GM19438 (cell line): ENCODE data around the gene RNF207.

Experiments
- ATAC-seq: cut with Tn5 transposase; IDR thresholded peaks from one replicate; pipeline ENCODE4 v1.9.1; 2021; ENCODE audit warnings: low read depth; ENCODE audit not compliant: unreplicated experiment

The RNF207 gene

DNA sequence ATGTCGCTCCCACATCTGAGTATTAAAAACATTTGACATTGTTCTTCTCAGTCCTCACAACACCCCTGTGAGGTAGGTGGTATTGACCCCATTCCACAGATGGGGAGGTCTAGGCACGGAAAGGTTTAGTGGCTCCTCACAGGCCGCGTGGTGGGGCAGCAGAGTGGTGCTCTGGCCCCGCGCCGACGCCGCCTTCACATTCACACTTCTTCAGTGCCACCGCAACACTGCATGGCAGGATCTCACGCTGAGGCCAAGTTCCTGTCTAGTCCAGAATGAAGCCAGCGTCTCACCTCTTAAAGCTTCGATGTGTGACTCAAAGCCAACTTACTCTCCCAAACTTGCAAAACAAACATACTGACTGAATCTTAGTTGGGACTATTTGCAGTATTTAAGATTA, 17.7 kb downstream of the RNF207 start:
- no peak for ATAC-seq

DNA sequence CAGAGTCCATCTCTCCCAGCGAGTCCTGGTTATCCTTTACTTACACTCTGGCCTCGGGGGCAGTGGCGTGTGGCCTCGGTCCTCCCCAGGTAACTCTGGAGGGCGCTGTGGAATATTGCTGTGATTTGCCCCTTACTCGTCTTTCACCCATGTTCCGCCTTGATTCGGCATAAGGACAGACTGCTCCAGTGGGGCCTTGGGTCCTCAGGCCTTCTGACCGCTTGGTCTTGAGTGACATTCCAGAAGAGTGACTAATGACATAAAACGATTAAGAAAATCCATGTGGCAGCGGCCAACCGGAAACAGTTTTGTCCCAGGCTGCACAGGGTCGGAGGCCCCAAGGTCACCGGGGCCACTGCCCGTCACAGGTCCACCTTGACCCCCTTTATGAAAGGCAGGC, 18.8 kb downstream of the RNF207 start:
- no peak for ATAC-seq

DNA sequence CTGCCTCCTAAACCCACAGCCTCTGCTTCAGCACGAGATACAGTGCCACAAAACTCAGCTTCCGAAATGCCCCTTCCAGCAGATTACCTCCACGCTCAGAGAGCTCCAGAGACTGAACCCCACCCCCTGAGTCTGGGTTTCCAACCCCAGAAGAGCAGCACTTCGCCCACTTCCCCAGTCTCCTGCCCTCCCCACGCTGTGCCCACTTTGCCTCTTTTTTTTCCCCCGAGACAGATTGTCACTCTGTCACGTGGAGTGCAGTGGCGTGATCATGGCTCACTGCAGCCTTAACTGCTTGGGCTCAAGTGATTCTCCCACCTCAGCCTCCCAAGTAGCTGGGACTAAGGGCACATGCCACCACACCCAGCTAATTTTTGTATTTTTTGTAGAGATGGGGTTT, 19.7 kb downstream of the RNF207 start:
- no peak for ATAC-seq

DNA sequence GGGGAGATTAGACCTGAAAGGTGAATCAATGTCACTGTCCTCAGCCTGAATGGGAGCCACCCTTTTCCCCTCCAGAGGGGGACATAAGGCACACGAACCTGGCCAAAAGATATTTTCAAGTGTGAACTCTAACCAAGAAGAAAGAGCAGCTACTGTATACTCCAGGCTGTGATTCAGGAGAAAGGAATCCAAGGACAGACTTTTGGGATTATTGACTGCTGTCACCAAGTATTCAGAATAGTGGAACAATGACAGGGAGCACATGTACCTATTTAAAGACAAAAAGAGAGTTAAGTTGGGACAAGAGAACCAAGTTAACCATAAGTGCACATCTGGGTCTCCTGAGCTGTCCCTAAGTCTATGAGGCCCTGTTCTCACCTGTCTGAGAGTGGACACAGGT, 27.5 kb downstream of the RNF207 start:
- no peak for ATAC-seq

DNA sequence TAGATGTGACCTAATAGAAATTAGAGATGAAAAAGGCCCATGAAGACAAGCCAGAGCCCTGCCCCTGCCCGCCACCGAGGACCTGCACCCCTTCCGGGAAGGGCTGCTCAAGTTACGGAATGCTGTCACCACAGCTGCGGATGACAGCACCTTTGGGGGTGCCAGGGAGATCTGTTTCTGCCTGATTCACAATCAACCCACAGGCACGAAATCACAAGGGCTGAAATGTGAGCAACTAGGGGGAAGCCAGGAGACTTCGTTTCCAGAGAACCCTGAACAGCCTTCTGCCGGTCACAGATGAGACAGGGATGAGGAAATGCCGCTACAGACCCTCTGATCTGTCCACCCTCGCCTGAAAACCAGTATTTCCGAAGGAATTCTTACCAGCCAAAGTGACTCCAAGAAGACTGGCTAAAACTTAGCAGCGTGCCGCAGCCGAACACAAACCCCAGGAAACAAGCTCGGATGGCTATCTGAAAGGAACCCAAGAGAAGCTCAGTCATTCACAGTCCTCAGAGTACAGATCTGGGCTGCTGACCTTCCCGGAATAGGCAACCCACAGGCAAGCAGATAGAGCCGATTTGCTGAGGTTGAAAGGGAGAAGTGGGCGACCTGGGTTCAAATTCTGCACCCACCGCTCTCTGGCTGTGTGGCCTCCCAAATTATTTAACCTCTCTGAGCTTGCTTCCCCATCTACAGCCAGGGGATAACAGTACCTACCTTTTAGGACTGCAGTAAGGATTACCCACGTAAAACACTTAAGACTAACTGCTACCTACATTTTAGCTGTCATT, 28.8 kb downstream of the RNF207 start:
- no peak for ATAC-seq

DNA sequence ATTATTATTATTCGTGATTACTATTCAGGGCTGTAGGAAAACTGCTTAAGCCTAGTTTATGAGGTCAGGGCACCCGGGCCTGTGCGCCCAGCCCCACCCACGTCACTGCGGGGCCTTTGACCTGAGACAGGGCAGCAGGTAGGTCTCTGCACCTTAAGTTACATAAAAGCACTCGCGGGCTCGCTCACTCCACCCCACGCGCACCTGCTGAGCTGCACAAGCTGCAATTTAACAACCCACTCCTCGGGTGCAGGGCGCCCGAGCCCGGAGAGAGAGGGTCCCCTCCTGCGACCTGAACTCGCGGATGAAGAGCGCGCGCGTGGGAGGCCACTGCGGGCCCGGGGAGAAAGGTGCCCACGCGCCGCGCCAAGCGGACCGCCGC, 29.4 kb downstream of the RNF207 start:
- ATAC-seq = peak; percentile 21

DNA sequence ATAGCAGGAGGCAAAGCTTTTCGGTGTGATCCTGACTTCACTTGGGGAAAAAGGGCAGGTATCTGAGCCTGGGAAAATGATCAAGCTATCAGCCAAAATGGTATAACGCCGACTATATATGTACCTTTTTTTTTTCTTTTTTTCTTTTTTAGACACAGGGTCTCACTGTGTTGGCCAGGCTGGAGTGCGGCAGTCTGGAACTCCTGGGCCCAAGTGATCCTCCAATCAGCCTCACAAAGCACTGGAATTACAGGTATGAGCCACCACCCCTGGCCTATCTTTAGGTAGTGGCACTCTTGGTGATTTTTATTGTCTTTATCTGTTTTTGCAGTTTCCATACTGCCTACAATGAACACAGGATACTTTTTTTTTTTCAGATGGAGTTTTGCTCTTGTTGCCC, 31.2 kb downstream of the RNF207 start:
- ATAC-seq = no peak

DNA sequence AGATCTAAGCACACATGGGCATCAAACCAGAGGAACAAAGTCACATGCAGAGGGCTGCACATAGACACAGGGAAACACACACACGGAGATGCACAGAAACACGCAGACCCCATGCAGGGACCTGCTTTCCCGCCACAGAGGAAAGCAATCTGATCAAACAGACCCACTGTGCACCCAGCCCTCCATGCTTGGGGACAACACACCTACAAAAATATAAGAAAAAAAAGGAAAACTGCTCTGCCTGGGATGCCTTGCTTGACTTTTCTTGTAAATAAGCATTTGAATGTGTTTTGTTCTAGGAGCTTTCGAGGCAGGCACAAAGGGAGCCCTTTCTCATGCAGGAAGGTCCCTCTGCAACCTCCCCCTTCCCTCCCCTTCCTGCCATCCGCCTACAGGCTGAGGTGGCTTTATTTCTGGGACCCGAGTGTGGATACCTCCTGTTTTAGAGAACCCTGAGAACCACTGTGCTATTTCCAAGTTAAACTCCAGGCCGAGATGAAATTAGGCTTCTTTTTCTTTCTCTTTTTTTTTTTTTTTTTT, 33.4 kb downstream of the RNF207 start:
- ATAC-seq = no peak

DNA sequence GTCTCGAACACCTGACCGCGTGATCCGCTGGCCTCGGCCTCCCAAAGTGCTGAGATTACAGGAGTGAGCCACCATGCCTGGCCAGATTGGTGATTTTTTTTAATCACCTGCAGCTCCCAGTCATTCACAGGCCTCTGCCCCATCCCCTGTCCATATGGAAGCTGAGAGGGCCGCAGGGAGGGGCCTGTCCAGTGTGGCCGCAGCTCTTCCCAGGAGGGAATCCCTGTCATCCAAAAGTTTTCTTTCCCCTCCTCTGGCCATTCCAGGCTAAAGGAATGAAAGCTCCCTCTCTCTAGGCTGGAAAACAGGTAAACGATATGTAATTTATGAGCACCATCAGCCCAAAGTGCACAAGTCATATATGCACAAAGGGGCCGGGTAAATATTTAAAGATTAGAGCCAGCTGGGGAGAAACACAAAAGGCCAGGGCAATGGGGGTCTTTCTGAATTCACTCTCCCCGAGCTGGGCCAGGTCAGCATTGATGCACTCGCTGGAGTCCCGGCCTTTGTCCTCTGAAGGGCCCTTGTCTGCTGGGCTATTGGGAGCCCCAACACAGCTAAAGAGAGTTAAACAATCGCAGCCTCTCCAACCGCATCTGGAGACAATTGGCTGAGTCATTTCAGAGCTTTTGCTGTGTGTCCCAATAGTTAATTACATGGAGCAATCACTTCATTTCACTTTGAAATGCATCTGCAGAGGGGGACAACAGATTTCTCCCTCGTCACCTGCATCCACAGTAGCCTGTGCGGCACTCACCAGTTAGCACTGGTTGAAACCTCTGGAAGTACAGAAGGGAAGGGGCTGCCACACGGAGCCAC, 34.2 kb downstream of the RNF207 start:
- no peak for ATAC-seq

DNA sequence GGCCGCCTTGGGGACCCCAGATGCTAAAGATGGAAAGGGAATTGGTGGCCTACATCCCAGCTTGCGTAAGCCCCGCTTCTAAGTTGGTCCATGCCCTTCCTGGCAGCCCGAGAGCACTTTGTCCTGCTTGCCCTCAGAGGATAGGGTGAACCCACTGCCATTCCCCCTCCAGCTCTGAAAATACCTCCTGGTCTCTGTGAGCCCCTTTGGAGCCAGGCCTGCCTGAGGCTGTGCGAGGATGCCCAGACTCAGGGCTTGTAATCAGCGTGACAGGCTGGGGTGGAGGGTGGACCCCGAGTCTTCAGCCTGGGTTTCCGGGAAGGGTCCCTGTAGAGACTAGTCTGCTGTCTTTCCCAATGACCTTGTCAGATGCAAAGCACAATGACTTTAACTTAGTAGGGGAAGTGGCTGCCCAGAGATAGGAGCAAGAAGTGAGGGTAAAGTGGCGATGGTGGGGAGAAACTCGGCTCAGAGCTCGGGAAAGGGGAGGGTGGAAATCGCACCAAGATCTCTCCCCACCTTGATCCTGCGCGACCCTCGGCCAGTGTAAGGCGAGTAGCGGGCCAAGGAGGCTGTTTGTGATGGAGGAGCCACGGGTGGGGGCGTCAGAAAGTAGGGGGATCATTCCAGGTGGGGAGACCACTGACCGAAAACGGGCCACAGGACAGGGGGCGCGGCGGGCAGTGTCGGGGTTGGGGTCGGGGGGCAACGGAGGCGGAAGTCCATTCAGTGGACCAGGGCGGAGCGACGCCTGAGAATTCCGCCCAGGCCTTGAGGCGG, 35.4 kb downstream of the RNF207 start:
- ATAC-seq = no peak

DNA sequence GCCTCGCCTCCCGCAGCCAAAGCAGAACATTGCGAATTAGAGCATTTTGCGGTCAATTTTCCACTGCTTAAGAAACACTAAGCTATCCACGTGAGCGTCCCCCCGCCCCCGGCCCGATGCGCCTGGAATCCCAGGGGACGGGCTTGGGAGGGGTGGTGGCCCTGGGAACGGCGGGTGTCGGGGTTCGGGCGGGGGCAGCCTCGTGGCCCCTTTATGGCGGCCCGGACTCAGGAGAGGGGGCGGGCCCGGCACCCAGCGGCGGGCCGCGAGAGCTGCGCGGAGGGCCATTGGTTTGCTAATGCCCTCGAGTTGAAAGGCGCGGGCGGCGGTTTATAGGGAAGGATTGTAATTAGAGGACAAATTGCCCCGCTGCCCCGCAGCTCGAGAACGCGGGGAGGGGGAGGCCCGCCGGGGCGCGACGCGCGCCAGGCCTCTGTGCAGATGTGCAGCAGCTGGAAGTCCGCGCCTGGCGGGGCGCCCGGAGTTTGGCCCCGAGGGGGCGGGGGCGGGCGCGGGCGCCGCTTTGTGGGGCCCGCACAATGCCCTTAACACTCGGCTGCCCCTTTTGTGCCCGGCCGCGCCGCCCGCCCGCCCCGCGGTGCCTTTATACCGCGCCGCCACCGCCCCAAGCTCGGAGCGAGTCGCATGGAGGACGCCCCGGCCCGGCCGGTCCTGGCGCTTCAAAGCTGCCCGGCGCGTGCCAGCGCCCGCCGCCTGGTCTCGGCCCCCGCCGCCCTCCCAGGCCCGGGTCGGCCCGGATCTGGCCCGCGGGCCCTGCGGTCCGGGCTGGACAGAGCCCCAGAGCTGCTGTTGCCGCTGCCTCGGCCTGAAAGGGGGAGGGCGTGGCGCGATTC, 36.2 kb downstream of the RNF207 start:
- ATAC-seq = no peak

DNA sequence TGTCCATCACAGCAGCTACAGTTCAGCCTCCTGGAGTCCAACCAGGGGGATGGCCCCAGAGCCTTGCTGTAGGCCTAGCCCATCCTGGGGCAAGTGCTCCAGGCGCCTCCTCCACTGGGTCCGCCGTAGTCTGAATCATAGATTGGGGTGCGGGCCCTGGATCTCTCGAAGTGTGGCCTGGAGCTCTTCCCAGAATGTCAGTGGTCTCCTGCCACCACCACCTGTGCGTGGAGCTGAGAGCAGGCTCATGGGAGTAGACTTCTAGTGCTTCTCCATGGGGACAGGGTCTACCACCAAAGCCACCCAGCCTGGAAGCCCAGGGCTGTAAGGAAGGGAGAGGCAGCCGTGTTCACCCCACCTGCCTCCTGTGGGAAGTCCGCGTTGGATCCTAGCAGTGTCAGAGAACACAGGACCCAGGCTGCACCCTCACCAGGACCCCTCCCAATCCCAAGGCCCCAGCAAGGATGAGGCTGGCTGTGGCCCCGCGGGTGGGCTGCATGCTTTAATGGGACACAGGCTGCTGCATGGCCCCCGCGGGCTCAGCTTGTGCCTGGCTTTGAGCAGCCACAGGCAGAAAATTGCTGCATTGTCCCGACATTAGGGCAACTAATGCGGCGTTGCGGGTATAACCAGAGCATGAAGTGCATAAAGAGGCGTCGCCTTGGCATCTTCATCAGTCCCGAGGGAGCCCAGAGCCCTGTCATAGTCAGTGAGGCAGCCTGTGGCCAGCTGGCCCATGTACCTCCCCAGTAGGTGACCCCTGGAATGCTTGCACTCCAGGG, 37.3 kb downstream of the RNF207 start:
- ATAC-seq = no peak

DNA sequence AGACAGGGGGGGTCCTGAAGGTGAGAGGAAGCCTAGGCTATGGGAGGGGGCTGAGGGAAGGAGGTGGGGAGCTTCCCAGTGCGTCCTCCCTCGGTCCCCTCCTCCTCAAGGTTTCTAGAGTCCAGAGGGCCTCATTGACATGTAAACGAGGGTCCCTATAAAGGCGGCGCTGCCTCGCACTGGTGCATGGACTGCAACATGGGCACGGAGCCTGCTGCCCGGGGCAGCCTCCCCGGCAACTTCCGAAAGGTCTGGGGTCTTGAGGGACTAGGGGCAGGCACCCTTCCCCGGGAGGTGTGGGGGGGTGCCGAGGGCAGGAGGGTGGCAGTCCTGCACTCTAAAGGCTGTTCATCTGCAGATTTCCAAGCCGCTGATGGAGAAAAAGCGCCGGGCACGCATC, 38.1 kb downstream of the RNF207 start, which contains the start of gene HES3:
Gene HES3 (plus strand): TSS at position 187 of the 400 bp plus-strand sequence. CDS start 187 bp downstream, at position 374.
- ATAC-seq = no peak

DNA sequence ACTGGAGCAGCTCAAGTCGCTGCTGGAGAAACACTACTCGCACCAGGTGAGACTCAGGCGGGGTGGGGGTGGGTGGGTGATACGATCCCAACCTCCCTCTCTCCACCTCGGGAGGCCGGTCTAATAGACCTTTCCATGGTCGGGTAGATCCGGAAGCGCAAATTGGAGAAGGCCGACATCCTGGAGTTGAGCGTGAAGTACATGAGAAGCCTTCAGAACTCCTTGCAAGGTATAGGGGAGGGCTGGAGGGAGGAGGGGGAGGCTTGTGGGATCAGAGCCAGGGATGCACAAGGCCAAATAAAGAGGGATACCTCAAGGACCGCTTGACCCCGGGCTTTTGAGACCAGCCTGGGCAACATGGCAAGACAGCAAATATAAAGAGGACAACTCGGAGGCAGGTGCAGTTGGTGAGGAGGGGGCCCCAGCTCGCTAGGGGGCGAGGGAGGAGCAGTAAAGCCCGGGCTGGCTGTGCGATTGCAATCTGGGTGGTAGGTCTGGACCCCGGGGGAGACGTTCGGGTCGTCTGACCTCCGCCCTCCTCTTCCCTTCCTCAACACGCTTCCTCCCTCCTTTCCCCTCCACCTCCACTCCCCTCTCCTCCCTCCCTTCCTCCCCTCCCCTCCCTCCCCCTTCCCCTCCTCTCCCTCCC, 38.6 kb downstream of the RNF207 start:
- ATAC-seq = no peak

DNA sequence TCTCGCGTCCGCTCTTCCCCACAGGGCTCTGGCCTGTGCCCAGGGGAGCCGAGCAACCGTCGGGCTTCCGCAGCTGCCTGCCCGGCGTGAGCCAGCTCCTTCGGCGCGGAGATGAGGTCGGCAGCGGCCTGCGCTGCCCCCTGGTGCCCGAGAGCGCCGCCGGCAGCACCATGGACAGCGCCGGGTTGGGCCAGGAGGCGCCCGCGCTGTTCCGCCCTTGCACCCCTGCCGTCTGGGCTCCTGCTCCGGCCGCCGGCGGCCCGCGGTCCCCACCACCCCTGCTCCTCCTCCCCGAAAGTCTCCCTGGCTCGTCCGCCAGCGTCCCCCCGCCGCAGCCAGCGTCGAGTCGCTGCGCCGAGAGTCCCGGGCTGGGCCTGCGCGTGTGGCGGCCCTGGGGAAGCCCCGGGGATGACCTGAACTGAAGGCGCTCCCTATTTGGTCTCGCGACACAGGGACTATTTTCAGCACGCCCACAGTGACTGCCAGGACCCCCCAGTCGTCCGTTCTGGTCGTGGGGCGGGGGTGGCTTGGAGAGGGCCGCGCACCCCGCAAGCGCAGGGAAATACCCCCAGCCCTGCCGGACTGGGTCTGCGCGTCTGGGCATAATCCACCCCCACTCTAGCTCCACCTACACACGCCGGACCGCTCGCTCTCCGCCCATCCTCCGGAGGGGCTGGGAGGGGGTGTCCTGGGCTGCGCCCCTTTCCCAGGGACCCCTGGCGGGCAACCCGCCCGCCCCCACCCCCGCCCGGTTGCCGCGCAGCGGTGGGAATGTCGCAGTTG, 39.4 kb downstream of the RNF207 start:
- ATAC-seq = no peak

DNA sequence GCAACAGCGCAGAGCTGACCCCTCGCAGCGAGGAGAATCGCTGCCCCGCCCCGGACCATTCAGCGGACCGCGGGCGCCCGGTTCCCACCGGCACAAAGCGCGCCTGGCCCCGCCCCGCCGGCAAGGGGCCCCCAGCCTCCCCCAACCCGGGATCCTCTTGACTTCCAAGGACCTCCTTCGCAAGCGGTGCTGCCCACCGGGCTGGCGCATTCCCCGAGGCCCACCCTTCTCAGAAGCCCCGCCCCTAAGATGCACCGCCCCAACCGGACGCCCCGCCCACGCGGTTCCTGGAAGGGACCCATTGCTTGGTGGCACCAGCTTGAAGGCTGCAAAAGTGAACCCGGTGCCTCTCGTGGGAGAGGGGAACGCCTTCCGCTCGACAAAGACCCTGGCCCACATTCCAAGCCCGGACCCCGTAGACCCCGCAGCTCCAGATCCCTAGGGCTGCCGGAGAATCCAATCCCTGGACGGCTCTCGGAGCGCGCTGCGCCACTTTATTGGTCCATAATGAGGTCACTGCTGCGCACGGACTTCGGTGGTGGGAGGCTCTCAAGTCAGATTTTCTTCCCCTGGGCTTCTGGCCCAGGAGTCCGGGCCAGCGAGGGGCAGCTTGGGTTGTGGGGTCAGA, 40.1 kb downstream of the RNF207 start:
- no peak for ATAC-seq
